Esophagus muscularis mucosa (tissue), 4 donors: ENCODE data around the gene CEP170B.

Experiments used
- CTCF ChIP-seq, 3 experiments: fragments of 200-600 bp in 2 of 3; fragments of 450-650 bp in 1 of 3; sonication (generic) in 2 of 3; IDR thresholded peaks; one replicate each; pipeline ENCODE4 v1.5.1; 2017 to 2019; ENCODE audit warnings: antibody characterized with exemption in 3 of 3, mild to moderate bottlenecking in 2 of 3, moderate library complexity in 1 of 3
- EP300 ChIP-seq: sonication (generic); formaldehyde crosslinking; IDR thresholded peaks from one replicate; pipeline ENCODE4 v1.6.1; 2017; ENCODE audit warnings: antibody characterized with exemption
- POLR2A ChIP-seq: fragments of 450-650 bp; IDR thresholded peaks from one replicate; pipeline ENCODE4 v1.6.1; 2017; ENCODE audit warnings: antibody characterized with exemption, moderate library complexity, mild to moderate bottlenecking, low read depth

GRCh38 chr14:104900639-104901512 lies 35.8 kb downstream of the CEP170B start:
- TF ChIP-seq POLR2A (no peak), CTCF (IDR thresholded peaks at IDR 0.05) (no peak), EP300 (no peak)
